Measurements from ENCODE around the gene GPSM3.
"Not testable (repeated sequence)": the region's sequence is repeated elsewhere in the genome, so short reads cannot be mapped to it uniquely, and the experiment has no call there.

GPSM3 gene

GRCh38 chr6:32192608-32193039, at the start of gene GPSM3:
Gene GPSM3, minus strand, starts transcription at chr6:32192643. Its CDS starts 130 bp downstream, at chr6:32192513.
- DNase-seq (ENCODE audit: low read depth in 2 of 3, low spot score in 2 of 3) = no peak

- no peak for DNase-seq (ENCODE audit: low read depth in 2 of 3, low spot score in 2 of 3)
Measured at GRCh38 chr6:32240686-32241085, 48.2 kb upstream of the GPSM3 start.

- no peak for DNase-seq (ENCODE audit: low read depth in 2 of 3, low spot score in 2 of 3)
Measured at GRCh38 chr6:32239462-32239861, 47.0 kb upstream of the GPSM3 start.

GRCh38 chr6:32234934-32235333, 42.5 kb upstream of the GPSM3 start:
- no peak for DNase-seq (ENCODE audit: low read depth in 2 of 3, low spot score in 2 of 3)

GRCh38 chr6:32226434-32226833, 34.0 kb upstream of the GPSM3 start:
- DNase-seq (ENCODE audit: low read depth in 2 of 3, low spot score in 2 of 3) = no peak

- DNase-seq (ENCODE audit: low read depth in 2 of 3, low spot score in 2 of 3) = no peak
Measured at GRCh38 chr6:32224696-32225095, 32.3 kb upstream of the GPSM3 start.

- no peak for DNase-seq (ENCODE audit: low read depth in 2 of 3, low spot score in 2 of 3)
Measured at GRCh38 chr6:32223258-32224235, 31.1 kb upstream of the GPSM3 start, which contains the start of gene NOTCH4. Gene NOTCH4, minus strand, starts transcription at chr6:32224067. Its CDS starts 139 bp downstream, at chr6:32223928.

- no peak for DNase-seq (ENCODE audit: low read depth in 2 of 3, low spot score in 2 of 3)
Measured at GRCh38 chr6:32222333-32223230, 30.1 kb upstream of the GPSM3 start.

- DNase-seq (ENCODE audit: low read depth in 2 of 3, low spot score in 2 of 3) = no peak
Measured at GRCh38 chr6:32220021-32220420, 27.6 kb upstream of the GPSM3 start.

- DNase-seq (ENCODE audit: low read depth in 2 of 3, low spot score in 2 of 3) = no peak
Measured at GRCh38 chr6:32218167-32218566, 25.7 kb upstream of the GPSM3 start.

- no peak for DNase-seq (ENCODE audit: low read depth in 2 of 3, low spot score in 2 of 3)
Measured at GRCh38 chr6:32216998-32217397, 24.6 kb upstream of the GPSM3 start.

GRCh38 chr6:32216285-32216684, 23.8 kb upstream of the GPSM3 start:
- no peak for DNase-seq (ENCODE audit: low read depth in 2 of 3, low spot score in 2 of 3)

- DNase-seq (ENCODE audit: low read depth in 2 of 3, low spot score in 2 of 3) = no peak
Measured at GRCh38 chr6:32215617-32216016, 23.2 kb upstream of the GPSM3 start.

- no peak for DNase-seq (ENCODE audit: low read depth in 2 of 3, low spot score in 2 of 3)
Measured at GRCh38 chr6:32214126-32214525, 21.7 kb upstream of the GPSM3 start.

- DNase-seq (ENCODE audit: low read depth in 2 of 3, low spot score in 2 of 3) = no peak
Measured at GRCh38 chr6:32213649-32214048, 21.2 kb upstream of the GPSM3 start.

- no peak for DNase-seq (ENCODE audit: low read depth in 2 of 3, low spot score in 2 of 3)
Measured at GRCh38 chr6:32212076-32212760, 19.8 kb upstream of the GPSM3 start.

GRCh38 chr6:32211432-32211831, 19.0 kb upstream of the GPSM3 start:
- not testable (repeated sequence) for DNase-seq (ENCODE audit: low read depth in 2 of 3, low spot score in 2 of 3)

GRCh38 chr6:32210191-32210601, 17.8 kb upstream of the GPSM3 start:
- no peak for DNase-seq (ENCODE audit: low read depth in 2 of 3, low spot score in 2 of 3)

GRCh38 chr6:32208996-32209395, 16.6 kb upstream of the GPSM3 start:
- DNase-seq (ENCODE audit: low read depth in 2 of 3, low spot score in 2 of 3) = no peak

GRCh38 chr6:32204268-32204715, 11.8 kb upstream of the GPSM3 start:
- no peak for DNase-seq (ENCODE audit: low read depth in 2 of 3, low spot score in 2 of 3)
